NCI-H1417 treated with DMSO at 0.1 percent for 48 hours (cell line): Measurements from ENCODE around the gene ACADSB.

Experiments used
- DNase-seq: peaks from one replicate; lab custom pipeline; 2025; lab: John Stamatoyannopoulos, UW

ACADSB gene

GRCh38 chr10:123100030-123100762, 91.4 kb downstream of the ACADSB start:
- DNase-seq: no peak

DNA sequence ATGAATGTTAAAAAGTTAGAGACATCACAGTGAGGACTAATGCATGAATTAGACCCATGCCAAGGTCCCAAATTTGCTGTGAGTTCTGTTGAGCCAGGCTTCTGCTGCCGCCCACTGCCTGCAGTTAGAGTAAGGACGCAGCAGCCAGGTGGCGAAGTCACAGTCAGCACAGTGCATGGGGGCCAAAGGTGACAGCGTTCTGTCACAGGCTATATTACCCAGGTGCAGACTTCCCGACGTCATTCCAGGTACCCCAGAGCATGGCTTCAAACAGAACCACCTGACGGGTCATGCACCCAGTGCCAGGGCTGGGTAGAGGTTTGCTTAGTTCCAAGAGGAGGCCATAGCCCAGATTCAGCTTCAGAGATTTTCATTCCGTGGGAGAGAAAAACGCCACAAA, 93.1 kb downstream of the ACADSB start:
- DNase-seq: no peak

DNA sequence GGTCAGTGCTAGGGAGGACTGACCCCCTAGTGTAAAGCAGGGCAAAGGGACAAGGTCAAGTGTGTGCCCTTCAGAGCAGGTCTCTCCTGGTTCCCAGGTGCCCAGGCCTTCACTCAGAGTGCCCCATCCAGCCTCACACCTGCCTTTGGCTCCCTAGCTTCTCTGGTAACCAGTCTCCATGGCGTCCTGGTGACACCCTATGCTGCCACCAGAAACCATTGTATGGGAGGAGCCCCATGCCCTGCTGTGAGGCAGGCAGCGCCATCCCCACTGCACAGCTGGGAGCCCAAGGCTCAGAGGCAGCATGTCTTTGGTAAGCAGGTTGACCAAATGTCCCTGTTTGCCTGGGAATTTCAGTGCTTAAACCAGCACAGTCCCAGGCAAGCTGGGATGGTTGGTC, 93.9 kb downstream of the ACADSB start:
- DNase-seq: no peak

GRCh38 chr10:123103944-123104343, 95.1 kb downstream of the ACADSB start:
- no peak for DNase-seq
